HPDE6-E6E7 (cell line): ENCODE data around the gene CYBB.
A peak's percentile ranks its signal among the peaks of the same experiment; 100 is the strongest.

ENCODE experiments used
- DNase-seq: peaks from one replicate; pipeline ENCODE4 v3.0.0; 2011; ENCODE audit warnings: missing footprints; ENCODE audit errors: extremely low spot score

CYBB gene

DNA sequence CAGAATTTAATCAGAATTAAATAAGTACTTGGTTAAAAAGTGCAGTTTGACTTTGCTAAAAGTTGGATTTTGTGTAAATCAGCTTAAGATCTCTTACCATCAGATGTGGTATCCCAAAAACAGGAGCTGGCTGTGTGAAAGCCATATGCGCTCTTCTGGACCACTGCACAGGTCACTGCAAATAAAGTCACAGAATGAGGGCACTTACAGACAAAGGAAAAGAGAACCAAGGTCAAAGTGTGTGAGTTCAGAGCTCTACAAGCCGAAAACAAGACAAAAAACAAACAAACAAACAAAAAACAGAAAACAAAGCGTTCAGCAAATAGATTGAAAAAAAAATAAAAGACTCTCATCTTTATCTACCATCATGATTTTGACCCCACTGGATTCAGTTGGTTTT is 61.1 kb downstream of the CYBB start:
- no peak for DNase-seq

GRCh38 chrX:37844622-37845021 is 64.8 kb downstream of the CYBB start:
- no peak for DNase-seq

DNA sequence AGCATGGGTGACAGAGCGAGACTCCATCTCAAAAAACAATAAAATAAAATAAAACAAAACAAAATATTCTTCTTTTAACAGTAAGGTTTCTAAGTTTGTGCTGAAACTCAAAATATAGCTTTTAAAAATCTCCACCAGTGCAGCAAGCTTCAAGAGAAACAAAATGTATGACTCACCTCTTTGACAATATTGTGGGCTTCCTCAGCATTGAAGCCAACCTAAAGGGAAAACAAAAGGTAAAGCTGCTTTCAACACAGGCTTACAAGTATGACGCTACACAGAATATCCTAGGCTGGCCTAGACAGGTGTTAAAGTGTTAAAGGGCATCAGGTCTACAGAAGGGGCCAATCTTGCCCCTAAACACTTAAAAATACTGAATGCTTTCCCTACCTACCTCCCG is 66.3 kb downstream of the CYBB start:
- DNase-seq: no peak

- no peak for DNase-seq
These were observed 66.7 kb downstream of the CYBB start for GRCh38 chrX:37846558-37846933.

GRCh38 chrX:37846934-37847732 is 67.3 kb downstream of the CYBB start, which contains the start of gene DYNLT3:
DYNLT3 (minus strand) TSS chrX:37847571; CDS start chrX:37847510, 61 bp downstream.
- peak; percentile 26 for DNase-seq

GRCh38 chrX:37847733-37848197 is 67.9 kb downstream of the CYBB start:
- no peak for DNase-seq

DNA sequence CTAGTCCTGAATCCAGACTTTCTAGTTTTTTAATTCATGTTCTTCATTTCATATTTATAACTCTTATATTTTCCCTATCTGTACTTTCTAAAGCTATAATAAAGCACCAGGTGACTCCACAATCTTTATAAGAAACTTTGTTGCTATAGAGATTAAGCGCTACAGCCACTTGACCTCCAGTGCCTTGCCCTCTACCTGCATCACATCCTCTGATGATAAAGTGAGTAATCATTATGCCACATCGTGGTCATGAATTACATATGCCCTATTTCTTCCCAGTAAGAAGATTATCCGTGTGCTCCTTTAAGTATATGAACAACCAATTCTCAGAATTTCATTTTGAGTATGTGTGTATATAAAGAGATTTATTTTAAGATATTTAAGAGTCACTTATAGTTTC is 74.3 kb downstream of the CYBB start:
- no peak for DNase-seq

DNA sequence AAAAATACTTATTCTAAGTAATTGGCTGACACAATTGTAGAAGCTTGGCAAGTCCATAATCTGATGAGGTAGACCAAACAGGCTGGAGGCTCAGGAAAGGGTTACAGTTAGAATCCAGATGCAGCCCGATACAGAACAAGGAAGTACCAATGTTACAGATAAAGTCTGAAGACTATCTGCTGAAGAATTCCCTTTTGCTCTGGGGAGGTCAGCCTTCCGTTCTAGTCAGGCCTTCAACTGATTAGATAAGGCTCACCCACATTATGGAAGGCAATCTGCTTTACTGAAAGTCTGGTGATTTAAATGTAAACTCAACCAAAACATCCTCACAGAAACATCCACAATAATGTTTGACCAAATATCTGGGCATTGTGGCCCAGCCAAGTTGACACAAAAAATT is 74.9 kb downstream of the CYBB start:
- DNase-seq: no peak

- no peak for DNase-seq
These were observed 80.9 kb downstream of the CYBB start for GRCh38 chrX:37860721-37861120.

DNA sequence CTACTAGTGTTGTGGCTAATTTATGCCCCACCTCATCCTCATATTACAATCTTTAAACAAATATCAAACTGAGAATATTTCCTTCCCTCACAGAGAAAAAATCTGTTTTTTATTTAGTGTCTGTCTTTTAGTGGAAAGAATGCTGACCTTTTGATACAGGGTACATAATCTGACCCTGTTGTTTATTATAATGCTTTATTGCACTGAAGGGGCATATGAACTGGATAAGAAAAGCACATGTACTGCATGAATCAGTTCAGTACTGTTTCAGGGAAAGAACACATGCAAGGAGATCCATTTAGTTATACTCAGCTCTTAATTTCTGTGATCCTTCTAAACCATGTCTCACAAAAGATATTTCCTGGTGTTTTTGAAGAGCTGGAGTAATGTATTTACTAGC is 83.0 kb downstream of the CYBB start:
- DNase-seq: no peak
